Measurements from ENCODE around the gene PSKH1.

Gene PSKH1

GRCh38 chr16:67961551-67961957 is 68.5 kb downstream of the PSKH1 start:
- no peak overlapping the region for H3K4me3 ChIP-seq (ENCODE audit: low read depth, low read length)
- no peak for DNase-seq (ENCODE audit: low read depth)
- TF ChIP-seq, protein P1, sequence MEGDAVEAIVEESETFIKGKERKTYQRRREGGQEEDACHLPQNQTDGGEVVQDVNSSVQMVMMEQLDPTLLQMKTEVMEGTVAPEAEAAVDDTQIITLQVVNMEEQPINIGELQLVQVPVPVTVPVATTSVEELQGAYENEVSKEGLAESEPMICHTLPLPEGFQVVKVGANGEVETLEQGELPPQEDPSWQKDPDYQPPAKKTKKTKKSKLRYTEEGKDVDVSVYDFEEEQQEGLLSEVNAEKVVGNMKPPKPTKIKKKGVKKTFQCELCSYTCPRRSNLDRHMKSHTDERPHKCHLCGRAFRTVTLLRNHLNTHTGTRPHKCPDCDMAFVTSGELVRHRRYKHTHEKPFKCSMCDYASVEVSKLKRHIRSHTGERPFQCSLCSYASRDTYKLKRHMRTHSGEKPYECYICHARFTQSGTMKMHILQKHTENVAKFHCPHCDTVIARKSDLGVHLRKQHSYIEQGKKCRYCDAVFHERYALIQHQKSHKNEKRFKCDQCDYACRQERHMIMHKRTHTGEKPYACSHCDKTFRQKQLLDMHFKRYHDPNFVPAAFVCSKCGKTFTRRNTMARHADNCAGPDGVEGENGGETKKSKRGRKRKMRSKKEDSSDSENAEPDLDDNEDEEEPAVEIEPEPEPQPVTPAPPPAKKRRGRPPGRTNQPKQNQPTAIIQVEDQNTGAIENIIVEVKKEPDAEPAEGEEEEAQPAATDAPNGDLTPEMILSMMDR (IDR thresholded peaks at IDR 0.05; ENCODE audit: insufficient read depth, low read depth, low read length, missing control alignments), result no peak

DNA sequence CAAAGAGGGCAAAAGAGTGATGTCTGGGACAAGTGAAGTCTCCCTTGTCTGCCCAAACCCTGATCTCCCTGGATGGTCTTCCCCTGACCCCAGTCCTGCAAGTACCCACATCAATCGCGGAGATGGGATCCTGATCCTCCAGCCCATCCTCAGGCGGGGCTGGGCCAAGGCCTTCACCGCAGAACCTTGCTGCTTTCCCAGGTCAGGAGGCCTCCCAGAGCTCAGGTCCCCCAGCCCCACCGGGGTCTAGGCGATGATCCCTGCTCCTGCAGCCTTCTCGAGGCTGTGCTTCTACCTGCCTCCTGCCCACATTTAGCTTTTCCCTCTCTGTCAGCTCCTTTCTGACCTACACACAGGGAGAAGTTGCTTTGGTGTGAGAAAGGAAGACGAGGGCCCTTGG is 69.1 kb downstream of the PSKH1 start:
- TF ChIP-seq, protein P1 (IDR thresholded peaks at IDR 0.05; ENCODE audit: insufficient read depth, low read depth, low read length, missing control alignments), result no peak
- DNase-seq (ENCODE audit: low read depth), result no peak
- H3K4me3 ChIP-seq (ENCODE audit: low read depth, low read length), result no peak overlapping the region

- TF ChIP-seq, protein P1 (IDR thresholded peaks at IDR 0.05; ENCODE audit: insufficient read depth, low read depth, low read length, missing control alignments), result no peak
- DNase-seq (ENCODE audit: low read depth), result no peak
- H3K4me3 ChIP-seq (ENCODE audit: low read depth, low read length), result no peak overlapping the region
Observed at GRCh38 chr16:67963292-67963661, 70.2 kb downstream of the PSKH1 start.

- TF ChIP-seq, protein P1 (IDR thresholded peaks at IDR 0.05; ENCODE audit: insufficient read depth, low read depth, low read length, missing control alignments), result no peak
- no peak for DNase-seq (ENCODE audit: low read depth)
- no peak overlapping the region for H3K4me3 ChIP-seq (ENCODE audit: low read depth, low read length)
Observed at GRCh38 chr16:67963662-67964321, 70.7 kb downstream of the PSKH1 start.

DNA sequence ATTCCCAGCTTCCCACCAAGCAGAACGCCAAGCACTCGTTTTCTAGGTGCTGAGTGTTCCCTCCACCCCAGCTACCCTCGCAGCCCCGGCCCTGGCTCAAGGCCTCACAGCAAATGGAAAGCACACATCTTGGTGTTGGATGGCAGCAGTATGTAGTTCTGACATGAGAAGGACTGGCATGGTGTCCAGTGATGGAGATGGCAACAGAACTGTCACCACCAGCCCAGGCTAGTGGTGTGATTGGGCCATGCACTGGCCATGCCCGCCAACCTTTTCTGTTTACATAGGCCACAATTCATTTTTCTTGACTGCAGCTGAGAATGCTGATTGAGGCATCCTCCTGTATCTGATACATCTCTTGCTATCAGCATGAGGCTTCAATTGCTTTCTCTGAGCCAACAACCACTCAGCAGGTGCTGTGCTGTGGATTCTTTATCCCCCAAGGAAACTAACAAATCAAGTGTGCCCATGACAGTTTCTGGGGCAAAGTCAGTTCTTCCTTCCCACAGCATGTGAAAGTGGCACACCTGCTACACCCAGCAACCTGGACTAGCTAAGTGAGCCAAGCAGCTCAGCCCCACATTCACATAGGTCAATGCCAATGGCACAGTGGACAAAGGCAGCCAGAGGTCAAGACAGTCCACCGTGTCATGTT is 71.5 kb downstream of the PSKH1 start:
- H3K4me3 ChIP-seq (ENCODE audit: low read depth, low read length), result no peak overlapping the region
- TF ChIP-seq, protein P1 (IDR thresholded peaks at IDR 0.05; ENCODE audit: insufficient read depth, low read depth, low read length, missing control alignments), result no peak
- no peak for DNase-seq (ENCODE audit: low read depth)

DNA sequence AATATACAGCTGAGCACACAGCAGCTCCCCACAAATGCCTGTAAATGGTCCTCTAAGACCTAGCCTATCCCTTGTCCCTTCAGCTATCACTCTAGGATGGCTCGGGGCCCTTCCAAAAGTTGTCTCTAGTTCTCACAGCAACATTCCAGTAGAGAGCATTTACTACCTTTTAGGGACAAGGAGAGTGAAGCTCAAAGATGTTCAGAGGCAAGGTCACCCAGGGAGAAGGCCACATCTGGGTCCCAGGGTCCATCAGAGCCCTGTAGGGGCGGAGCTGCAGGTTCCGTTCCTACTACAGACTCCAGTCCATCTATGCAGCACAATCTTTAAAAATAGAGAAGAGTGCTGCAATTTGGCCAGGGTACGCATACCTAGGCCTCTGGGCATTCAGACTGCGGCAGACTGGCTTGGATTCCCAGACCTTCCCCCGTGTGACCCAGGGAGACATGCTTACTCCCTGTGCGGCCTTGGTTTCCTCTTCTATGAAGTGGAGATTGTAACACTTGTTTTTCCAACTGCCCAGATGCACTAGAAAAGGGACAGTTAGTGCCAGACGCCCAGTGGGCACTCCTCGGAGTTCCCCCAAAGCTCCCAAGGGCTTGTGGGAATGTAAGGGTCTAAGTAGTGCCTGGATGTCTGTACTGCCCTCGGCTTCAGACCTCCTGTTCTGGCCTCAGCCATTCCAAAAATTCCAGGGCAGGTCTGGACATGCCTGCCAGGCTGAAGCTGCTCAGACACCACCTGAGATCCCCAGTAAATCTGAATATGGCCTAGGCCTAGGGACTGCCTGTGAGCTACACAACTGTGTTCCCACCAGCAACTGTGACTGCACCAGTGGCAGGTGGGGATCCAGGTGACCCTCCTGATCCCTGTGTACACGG is 72.9 kb downstream of the PSKH1 start:
- no peak overlapping the region; the same call in 1 of the 2 replicates for H3K4me3 ChIP-seq (ENCODE audit: low read depth, low read length)
- DNase-seq (ENCODE audit: low read depth), result no peak

More for the DNA sequence above, 72.9 kb downstream of the PSKH1 start:
- TF ChIP-seq, protein P1 (IDR thresholded peaks at IDR 0.05; ENCODE audit: insufficient read depth, low read depth, low read length, missing control alignments), result no peak
